ENCODE data around the gene HOXB7. TPM values are rescaled to one million over a fixed set of nuclear protein-coding genes. Genes with fewer than 3 reads are reported as not detected.

HOXB7 gene
- total RNA-seq, 1 experiment from 2014 or later, result not detected

DNA sequence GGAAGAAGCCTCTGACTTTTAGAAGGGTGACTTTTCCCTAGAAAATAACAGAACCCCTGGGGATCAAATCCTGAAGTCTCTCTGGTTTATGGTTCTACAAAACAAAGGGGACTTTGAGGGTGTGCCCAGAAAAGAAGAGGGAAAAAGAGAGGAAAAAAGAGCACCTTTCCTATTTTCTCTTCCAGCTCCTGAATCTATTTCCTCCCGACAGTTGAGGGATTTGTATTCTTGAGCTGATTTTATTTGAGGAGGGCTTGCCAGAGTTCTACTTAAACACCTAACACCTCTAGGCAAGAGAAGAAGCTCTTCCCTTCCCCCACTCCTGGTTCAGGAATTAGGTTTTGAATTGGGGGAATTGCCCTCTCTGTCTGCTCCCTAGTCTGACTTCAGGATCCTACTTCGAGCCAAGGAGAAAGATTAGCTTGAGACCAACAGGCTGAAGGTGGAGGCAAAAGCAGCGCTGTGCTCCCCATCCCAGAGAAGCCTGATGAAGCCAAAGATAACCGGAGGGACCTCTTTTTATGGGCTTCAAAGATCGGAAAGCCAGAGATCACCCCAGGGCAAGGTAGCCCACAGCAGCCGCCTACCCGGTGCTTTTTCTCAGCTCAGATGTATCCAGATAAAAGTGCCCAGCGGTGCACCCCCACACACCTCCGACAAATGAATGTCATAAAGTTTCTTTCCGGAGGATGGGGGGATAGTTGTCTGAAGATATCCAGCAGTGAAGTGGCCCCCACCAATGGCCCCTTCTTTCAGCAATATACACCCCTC is 21.6 kb downstream of the HOXB7 start:
- Histone ChIP-seq H3K9ac (ENCODE audit: extremely low read depth, insufficient read length, low read length) (no peak overlapping the region), H3K79me2 (ENCODE audit: insufficient read depth, low read length) (no peaks in the 10 kb centered on the region), H3K4ac (ENCODE audit: low read depth, low read length) (no peak overlapping the region), H2BK20ac (ENCODE audit: low read depth, low read length, poor library complexity, severe bottlenecking) (no peak overlapping the region), H2BK15ac (ENCODE audit: low read depth, low read length) (no peak overlapping the region), H2AK5ac (ENCODE audit: insufficient read length, low read length) (no peak overlapping the region), H3K18ac (ENCODE audit: insufficient read length, low read depth, low read length) (no peak overlapping the region), H3K14ac (ENCODE audit: insufficient read depth, low read length) (no peak overlapping the region), H3K23me2 (ENCODE audit: insufficient read length, low read depth, low read length, poor library complexity, severe bottlenecking) (peaks cover 3% of the 10 kb centered on the region), H2BK120ac (ENCODE audit: low read depth, low read length, poor library complexity, severe bottlenecking) (no peak overlapping the region), H4K5ac (ENCODE audit: insufficient read length, low read depth, low read length) (no peak overlapping the region), H3K27ac (ENCODE audit: insufficient read length, low read depth, low read length) (no peak overlapping the region), H3K27me3 (ENCODE audit: insufficient read depth, low read length) (peaks cover 98% of the 10 kb centered on the region), H4K20me1 (ENCODE audit: control insufficient read depth, insufficient read depth, insufficient read length) (no peaks in the 10 kb centered on the region), H3K4me1 (ENCODE audit: insufficient read depth, low read length) (no peaks in the 10 kb centered on the region), H3K9me3 (ENCODE audit: control insufficient read depth, low read depth, low read length) (no peaks in the 10 kb centered on the region), H2AFZ (ENCODE audit: low read length) (no peak overlapping the region), H3K56ac (ENCODE audit: insufficient read length, low read depth, low read length) (no peak overlapping the region), H3T11ph (ENCODE audit: low read length) (no peak overlapping the region), H2BK12ac (ENCODE audit: insufficient read length, low read depth, low read length) (no peak overlapping the region), H3K79me1 (ENCODE audit: insufficient read depth, low read depth, low read length, poor library complexity, severe bottlenecking) (no peaks in the 10 kb centered on the region), H4K91ac (ENCODE audit: insufficient read length, low read depth, low read length) (no peak overlapping the region), H2BK5ac (ENCODE audit: insufficient read length, low read length) (no peak overlapping the region), H4K8ac (replicated peaks; ENCODE audit: insufficient read length, low read depth, low read length) (no peak overlapping the region), H3K4me2 (ENCODE audit: insufficient read depth, insufficient read length, low read length) (no peak overlapping the region), H3K23ac (ENCODE audit: insufficient read length, low read depth, low read length) (no peak overlapping the region)
- Mint-ChIP-seq H3K4me1 (peaks cover 13 to 30% of the 10 kb centered on the region in 2 experiments), H3K27ac (no peak overlapping the region), H3K27me3 (ENCODE audit: low read depth) (peaks cover 100% of the 10 kb centered on the region), H3K9me3 (peaks cover 7 to 11% of the 10 kb centered on the region in 2 experiments; a peak in 3 of 5 replicates), H3K36me3 (ENCODE audit: insufficient read depth in 1 of 3, low read depth in 3 of 3) (no peaks in the 10 kb centered on the region; a peak in 1 of 7 replicates), H3K4me3 (no peak overlapping the region)
- no peak for DNase-seq
- TF ChIP-seq, protein P1, sequence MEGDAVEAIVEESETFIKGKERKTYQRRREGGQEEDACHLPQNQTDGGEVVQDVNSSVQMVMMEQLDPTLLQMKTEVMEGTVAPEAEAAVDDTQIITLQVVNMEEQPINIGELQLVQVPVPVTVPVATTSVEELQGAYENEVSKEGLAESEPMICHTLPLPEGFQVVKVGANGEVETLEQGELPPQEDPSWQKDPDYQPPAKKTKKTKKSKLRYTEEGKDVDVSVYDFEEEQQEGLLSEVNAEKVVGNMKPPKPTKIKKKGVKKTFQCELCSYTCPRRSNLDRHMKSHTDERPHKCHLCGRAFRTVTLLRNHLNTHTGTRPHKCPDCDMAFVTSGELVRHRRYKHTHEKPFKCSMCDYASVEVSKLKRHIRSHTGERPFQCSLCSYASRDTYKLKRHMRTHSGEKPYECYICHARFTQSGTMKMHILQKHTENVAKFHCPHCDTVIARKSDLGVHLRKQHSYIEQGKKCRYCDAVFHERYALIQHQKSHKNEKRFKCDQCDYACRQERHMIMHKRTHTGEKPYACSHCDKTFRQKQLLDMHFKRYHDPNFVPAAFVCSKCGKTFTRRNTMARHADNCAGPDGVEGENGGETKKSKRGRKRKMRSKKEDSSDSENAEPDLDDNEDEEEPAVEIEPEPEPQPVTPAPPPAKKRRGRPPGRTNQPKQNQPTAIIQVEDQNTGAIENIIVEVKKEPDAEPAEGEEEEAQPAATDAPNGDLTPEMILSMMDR (conservative IDR thresholded peaks at IDR 0.05), result no peak
- no CpG with 5 or more reads among the region's 10 CpGs for WGBS (ENCODE audit: extremely low coverage, insufficient read length, low lambda C conversion rate)

Measured in H9 (cell line).